ENCODE measurements around the gene OR4C5. TPM values are rescaled to one million over a fixed set of nuclear protein-coding genes. Genes with fewer than 3 reads are reported as not detected.
"Not testable (repeated sequence)": the region's sequence is repeated elsewhere in the genome, so short reads cannot be mapped to it uniquely, and the experiment has no call there.

OR4C5 gene
- not detected in 2 replicates for total RNA-seq

DNA sequence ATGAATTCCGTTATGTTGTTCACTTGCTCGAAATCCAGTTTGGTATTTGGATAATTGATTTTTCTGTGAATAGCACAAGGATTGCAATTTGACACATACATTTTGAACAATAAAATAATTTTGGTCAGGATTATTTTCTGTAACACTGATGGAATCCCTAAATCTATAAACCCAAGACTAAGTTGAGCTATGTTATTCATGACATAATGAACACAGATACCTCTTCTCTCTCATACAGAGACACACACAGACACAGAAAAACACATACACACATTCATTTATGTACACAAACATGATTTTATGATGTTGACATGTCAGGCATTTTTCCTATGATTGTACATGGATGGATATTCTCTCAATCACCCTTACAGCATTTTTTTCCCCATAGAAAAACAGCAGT, at the start of gene OR4C5:
TSS of gene OR4C5 (minus strand) at position 101 of the 400 bp plus-strand sequence. CDS start at position 101, 0 bp downstream.
- CTCF ChIA-PET, result no interaction called here
- H3K4me1 Mint-ChIP-seq, result no peaks in the 10 kb centered on the region
- TF ChIP-seq, protein P1, sequence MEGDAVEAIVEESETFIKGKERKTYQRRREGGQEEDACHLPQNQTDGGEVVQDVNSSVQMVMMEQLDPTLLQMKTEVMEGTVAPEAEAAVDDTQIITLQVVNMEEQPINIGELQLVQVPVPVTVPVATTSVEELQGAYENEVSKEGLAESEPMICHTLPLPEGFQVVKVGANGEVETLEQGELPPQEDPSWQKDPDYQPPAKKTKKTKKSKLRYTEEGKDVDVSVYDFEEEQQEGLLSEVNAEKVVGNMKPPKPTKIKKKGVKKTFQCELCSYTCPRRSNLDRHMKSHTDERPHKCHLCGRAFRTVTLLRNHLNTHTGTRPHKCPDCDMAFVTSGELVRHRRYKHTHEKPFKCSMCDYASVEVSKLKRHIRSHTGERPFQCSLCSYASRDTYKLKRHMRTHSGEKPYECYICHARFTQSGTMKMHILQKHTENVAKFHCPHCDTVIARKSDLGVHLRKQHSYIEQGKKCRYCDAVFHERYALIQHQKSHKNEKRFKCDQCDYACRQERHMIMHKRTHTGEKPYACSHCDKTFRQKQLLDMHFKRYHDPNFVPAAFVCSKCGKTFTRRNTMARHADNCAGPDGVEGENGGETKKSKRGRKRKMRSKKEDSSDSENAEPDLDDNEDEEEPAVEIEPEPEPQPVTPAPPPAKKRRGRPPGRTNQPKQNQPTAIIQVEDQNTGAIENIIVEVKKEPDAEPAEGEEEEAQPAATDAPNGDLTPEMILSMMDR (IDR thresholded peaks at IDR 0.05), result no peak
- H3K27ac Mint-ChIP-seq, result no peak within 1 kb of the TSS
- peaks cover 2% of the 10 kb centered on the region for H3K27me3 Mint-ChIP-seq
- H3K9me3 Mint-ChIP-seq, result no peaks in the 10 kb centered on the region
- ATAC-seq (ENCODE audit: low read depth) (no peak), DNase-seq (no peak)
- intact Hi-C loops (cut with micrococcal nuclease), result no loop called here
- POLR2A ChIA-PET, result no interaction called here
- H3K4me3 Mint-ChIP-seq, result no peak within 1 kb of the TSS
- no peaks in the 10 kb centered on the region for H3K36me3 Mint-ChIP-seq (ENCODE audit: low read depth)

DNA sequence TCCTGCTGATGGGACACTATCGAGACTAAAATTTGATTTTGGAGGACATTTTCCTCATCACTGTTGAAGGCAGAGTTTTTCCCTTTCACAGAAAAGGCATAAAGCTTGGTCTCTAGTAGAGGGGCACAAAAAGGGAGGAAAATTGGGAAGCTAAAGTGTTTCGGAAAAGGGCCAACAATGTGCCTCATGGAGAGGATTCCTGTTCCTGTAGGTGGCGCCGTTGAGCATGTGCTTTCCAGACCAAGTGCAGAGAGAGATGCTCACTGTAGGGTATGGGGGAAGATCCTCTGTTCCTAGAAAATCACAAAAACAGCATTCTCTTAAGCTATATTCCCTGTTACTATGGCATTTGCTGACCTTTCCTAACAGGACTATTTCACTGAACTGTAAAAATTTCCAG, 18.4 kb upstream of the OR4C5 start:
- Mint-ChIP-seq H3K4me1 (no peaks in the 10 kb centered on the region), H3K4me3 (no peak overlapping the region), H3K27me3 (no peaks in the 10 kb centered on the region), H3K9me3 (peaks cover 20% of the 10 kb centered on the region), H3K27ac (no peak overlapping the region), H3K36me3 (ENCODE audit: low read depth) (no peaks in the 10 kb centered on the region)
- ChIA-PET CTCF (no interaction called here), POLR2A (no interaction called here)
- TF ChIP-seq, protein P1 (IDR thresholded peaks at IDR 0.05), result no peak
- DNase-seq (no peak), ATAC-seq (ENCODE audit: low read depth) (no peak)
- intact Hi-C loops (cut with micrococcal nuclease), result no loop called here

DNA sequence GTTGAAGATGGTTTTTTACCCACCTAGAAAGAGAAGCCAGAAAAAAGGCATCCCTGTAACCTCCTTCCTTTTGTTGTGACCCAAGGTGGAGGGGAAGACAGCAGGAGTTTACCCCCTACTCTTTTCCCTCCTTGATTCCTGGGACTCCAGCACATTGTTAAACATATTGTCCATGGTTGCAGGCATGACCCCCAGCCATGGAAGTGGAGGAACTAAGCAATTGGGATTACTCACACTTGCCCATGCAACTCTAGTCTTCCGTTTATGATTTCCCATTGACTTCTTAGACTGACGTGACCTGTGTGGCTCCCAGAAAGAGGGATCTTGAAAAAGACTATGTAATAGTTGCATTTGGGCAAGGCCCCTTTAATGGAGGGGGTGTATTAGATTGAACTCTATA, 17.9 kb upstream of the OR4C5 start:
- H3K9me3 Mint-ChIP-seq, result peaks cover 20% of the 10 kb centered on the region
- H3K27me3 Mint-ChIP-seq; CTCF ChIA-PET; H3K27ac Mint-ChIP-seq; POLR2A ChIA-PET; DNase-seq; ATAC-seq (ENCODE audit: low read depth); H3K4me1 Mint-ChIP-seq; H3K36me3 Mint-ChIP-seq (ENCODE audit: low read depth); H3K4me3 Mint-ChIP-seq; intact Hi-C loops (cut with micrococcal nuclease): not testable (repeated sequence)

DNA sequence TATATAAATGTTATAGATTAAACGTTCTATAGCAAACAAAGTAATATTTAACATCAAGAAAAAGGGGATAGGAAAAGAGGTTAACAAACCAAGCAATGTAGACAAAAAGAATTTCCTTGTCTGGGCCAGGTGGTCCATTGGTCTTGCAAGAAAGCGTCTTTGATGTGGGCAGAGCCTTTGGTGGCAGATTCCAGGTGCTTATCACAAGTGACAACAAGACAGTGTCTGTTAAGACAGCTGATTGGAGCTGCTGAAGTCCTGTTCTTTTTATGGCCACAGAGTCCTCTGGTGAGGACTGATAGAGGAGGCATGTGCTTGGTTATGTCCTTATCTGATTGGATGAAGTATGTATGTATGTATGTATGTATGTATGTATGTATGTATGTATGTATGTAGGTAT, 5.0 kb downstream of the OR4C5 start:
- POLR2A ChIA-PET; H3K4me1 Mint-ChIP-seq; ATAC-seq (ENCODE audit: low read depth); H3K4me3 Mint-ChIP-seq; CTCF ChIA-PET; H3K27ac Mint-ChIP-seq; intact Hi-C loops (cut with micrococcal nuclease); H3K9me3 Mint-ChIP-seq; DNase-seq; H3K27me3 Mint-ChIP-seq; H3K36me3 Mint-ChIP-seq (ENCODE audit: low read depth): not testable (repeated sequence)

DNA sequence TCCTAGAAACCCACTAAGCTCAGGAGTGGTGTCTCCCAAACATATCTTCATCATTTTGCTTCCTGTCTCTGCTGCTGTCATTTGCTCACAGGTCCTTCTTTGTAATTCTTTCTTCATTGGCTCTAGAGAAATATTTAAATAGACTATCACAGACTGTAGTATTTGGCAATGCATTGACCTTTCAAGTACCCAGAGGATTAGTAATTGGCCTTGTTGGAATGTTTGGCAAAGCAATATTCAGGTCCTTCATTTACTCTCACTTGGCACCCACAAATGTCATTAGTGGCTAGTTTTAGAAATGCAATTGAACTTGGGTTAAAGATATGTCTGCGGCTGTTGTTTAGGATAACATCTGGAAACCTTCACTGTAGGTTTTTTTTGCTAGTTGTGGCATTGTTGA, 11.6 kb downstream of the OR4C5 start:
- no peak overlapping the region for H3K27ac Mint-ChIP-seq
- no peak overlapping the region for H3K4me3 Mint-ChIP-seq
- peaks cover 2% of the 10 kb centered on the region for H3K27me3 Mint-ChIP-seq
- ChIA-PET POLR2A (no interaction called here), CTCF (no interaction called here)
- H3K36me3 Mint-ChIP-seq (ENCODE audit: low read depth), result no peaks in the 10 kb centered on the region
- H3K4me1 Mint-ChIP-seq, result no peaks in the 10 kb centered on the region
- DNase-seq (no peak), ATAC-seq (ENCODE audit: low read depth) (no peak)
- H3K9me3 Mint-ChIP-seq, result peaks cover 3% of the 10 kb centered on the region
- intact Hi-C loops (cut with micrococcal nuclease), result no loop called here
- TF ChIP-seq, protein P1 (IDR thresholded peaks at IDR 0.05), result no peak

DNA sequence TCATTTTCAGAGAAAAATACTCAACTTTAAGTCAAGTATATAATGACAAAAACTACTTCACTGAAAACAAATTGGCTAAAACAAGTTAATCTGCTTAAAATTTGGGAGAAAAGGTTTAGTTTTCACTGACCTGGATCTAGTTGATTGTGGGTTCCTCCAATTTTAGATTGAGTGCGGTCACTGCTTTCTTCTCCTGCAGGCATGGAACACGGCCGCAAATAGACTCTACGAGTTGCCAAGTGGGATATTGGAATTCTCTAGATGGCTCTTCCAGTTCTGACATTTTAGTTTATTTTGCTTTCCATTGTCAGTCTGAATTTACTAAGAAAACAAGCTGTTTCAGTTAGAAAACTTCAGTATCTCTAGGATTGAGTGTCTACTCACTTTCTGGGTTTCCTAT, 12.3 kb downstream of the OR4C5 start:
- Mint-ChIP-seq H3K36me3 (ENCODE audit: low read depth) (no peaks in the 10 kb centered on the region), H3K9me3 (peaks cover 3% of the 10 kb centered on the region)

DNA sequence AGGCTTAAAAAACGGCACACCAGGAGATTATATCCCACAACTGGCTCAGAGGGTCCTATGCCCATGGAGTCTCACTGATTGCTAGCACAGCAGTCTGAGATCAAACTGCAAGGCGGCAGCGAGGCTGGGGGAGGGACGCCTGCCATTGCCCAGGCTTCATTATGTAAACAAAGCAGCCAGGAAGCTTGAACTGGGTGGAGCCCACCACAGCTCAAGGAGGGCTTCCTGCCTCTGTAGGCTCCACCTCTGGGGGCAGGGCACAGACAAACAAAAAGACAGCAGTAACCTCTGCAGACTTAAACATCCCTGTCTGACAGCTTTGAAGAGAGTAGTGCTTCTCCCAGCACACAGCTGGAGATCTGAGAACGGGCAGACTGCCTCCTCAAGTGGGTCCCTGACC, 20.0 kb downstream of the OR4C5 start:
- DNase-seq; intact Hi-C loops (cut with micrococcal nuclease); H3K4me1 Mint-ChIP-seq; ATAC-seq (ENCODE audit: low read depth); CTCF ChIA-PET; H3K4me3 Mint-ChIP-seq; H3K27me3 Mint-ChIP-seq; H3K9me3 Mint-ChIP-seq; H3K36me3 Mint-ChIP-seq (ENCODE audit: low read depth); POLR2A ChIA-PET; H3K27ac Mint-ChIP-seq: not testable (repeated sequence)

More for the DNA sequence above, 12.3 kb downstream of the OR4C5 start:
- TF ChIP-seq, protein P1 (IDR thresholded peaks at IDR 0.05), result no peak
- Mint-ChIP-seq H3K4me3 (no peak overlapping the region), H3K27me3 (peaks cover 2% of the 10 kb centered on the region), H3K27ac (no peak overlapping the region), H3K4me1 (no peaks in the 10 kb centered on the region)
- DNase-seq (no peak), ATAC-seq (ENCODE audit: low read depth) (no peak)
- intact Hi-C loops (cut with micrococcal nuclease), result no loop called here
- CTCF ChIA-PET, result no interaction called here
- POLR2A ChIA-PET, result no interaction called here

DNA sequence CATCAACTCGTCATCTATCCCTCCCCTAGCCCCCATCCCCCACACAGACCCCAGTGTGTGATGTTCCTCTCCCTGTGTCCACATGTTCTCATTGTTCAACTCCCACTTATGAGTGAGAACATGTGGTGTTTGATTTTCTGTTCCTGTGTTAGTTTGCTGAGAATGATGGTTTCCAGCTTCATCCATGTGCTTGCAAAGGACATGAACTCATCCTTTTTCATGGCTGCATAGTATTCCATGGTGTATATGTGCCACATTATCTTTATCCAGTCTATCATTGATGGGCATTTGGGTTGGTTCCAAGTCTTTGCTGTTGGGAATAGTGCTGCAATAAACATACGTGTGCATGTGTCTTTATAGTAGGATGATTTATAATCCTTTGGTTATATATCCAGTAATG, 23.8 kb downstream of the OR4C5 start:
- ATAC-seq (ENCODE audit: low read depth); POLR2A ChIA-PET; H3K36me3 Mint-ChIP-seq (ENCODE audit: low read depth); H3K27ac Mint-ChIP-seq; H3K9me3 Mint-ChIP-seq; H3K27me3 Mint-ChIP-seq; CTCF ChIA-PET; intact Hi-C loops (cut with micrococcal nuclease); DNase-seq; H3K4me3 Mint-ChIP-seq; H3K4me1 Mint-ChIP-seq: not testable (repeated sequence)

Measured in activated B cell treated with CpG ODN at 0.5 μM for 24 hours (primary cell).